H1 (cell line): ENCODE measurements around the gene PINK1.

Experiments used
- CTCF ChIP-seq, 3 experiments: IDR thresholded peaks; 1 replicate in 2 of 3; 2 replicates in 1 of 3; pipeline versions ENCODE4 v1.5.1 to v1.6.1; 2011; ENCODE audit warnings: low read length in 3 of 3, mild to moderate bottlenecking in 3 of 3, inconsistent platforms in 2 of 3, low read depth in 1 of 3, moderate library complexity in 1 of 3; ENCODE audit not compliant: insufficient read depth in 1 of 3; ENCODE audit errors: control extremely low read depth in 1 of 3
- EP300 ChIP-seq, 2 experiments: IDR thresholded peaks; 1 replicate in 1 of 2; 2 replicates in 1 of 2; pipeline ENCODE4 v1.6.1; 2011 to 2012; ENCODE audit warnings: low read depth in 2 of 2, low read length in 2 of 2, mild to moderate bottlenecking in 2 of 2, borderline replicate concordance in 1 of 2, inconsistent platforms in 1 of 2, moderate library complexity in 1 of 2
- RFX5 ChIP-seq: IDR thresholded peaks from 2 replicates; pipeline ENCODE4 v1.6.1; 2011; ENCODE audit warnings: low read depth, low read length, improper control_type of control experiment, borderline replicate concordance
- RNF2 ChIP-seq: fragments of 200-900, 300-1000 bp; sonication (generic); IDR thresholded peaks from 2 replicates; pipeline ENCODE4 v1.7.1; 2016; ENCODE audit warnings: borderline replicate concordance, low read depth, mild to moderate bottlenecking, antibody characterized with exemption, low read length; ENCODE audit not compliant: poor library complexity, severe bottlenecking; ENCODE audit errors: missing control alignments
- RXRA ChIP-seq: IDR thresholded peaks from 2 replicates; pipeline ENCODE4 v1.6.1; 2011; ENCODE audit warnings: low read depth, mild to moderate bottlenecking, low read length, moderate library complexity; ENCODE audit not compliant: insufficient read depth
- TEAD4 ChIP-seq: IDR thresholded peaks from 2 replicates; pipeline ENCODE4 v1.6.1; 2012; ENCODE audit warnings: low read depth, low read length, inconsistent platforms, mixed read lengths

- TF ChIP-seq EP300 (IDR thresholded peaks at IDR 0.05; ENCODE audit: borderline replicate concordance in 1 of 2, low read depth in 2 of 2, low read length in 2 of 2) (no peak), CTCF (IDR thresholded peaks at IDR 0.05; ENCODE audit: control extremely low read depth in 1 of 3, insufficient read depth in 1 of 3, low read depth in 1 of 3, low read length in 3 of 3) (no peak), RXRA (no peak), RFX5 (no peak), RNF2 (no peak), TEAD4 (no peak)
These were observed 11.2 kb downstream of the PINK1 start for GRCh38 chr1:20644416-20644815.
